ENCODE measurements around the gene MICAL1. TPM values are rescaled to one million over a fixed set of nuclear protein-coding genes. Genes with fewer than 3 reads are reported as not detected.
A peak's percentile ranks its signal among the peaks of the same experiment; 100 is the strongest.

The MICAL1 gene
- total RNA-seq, 2 experiments from 2014 or later: 20.4 to 22.9 TPM

- peaks cover 18% of the 10 kb centered on the region for H3K36me3 Mint-ChIP-seq (ENCODE audit: low read depth)
- no peaks in the 10 kb centered on the region for H3K27me3 Mint-ChIP-seq (ENCODE audit: low read depth)
- no peak for DNase-seq
- H3K4me3 Mint-ChIP-seq: peak overlapping the region; percentile 69
- peaks cover 27% of the 10 kb centered on the region for H3K4me1 Mint-ChIP-seq (ENCODE audit: low read depth)
- intact Hi-C loops (cut with micrococcal nuclease): loop anchor here (5.0 kb wide), 1 partner anchor 927 kb away; no protein-coding TSS in a partner anchor
- H3K9me3 Mint-ChIP-seq: no peaks in the 10 kb centered on the region
- CTCF ChIA-PET: no interaction called here
- H3K27ac Mint-ChIP-seq: no peak overlapping the region
Observed at GRCh38 chr6:109484122-109484521, 28.6 kb upstream of the MICAL1 start.

GRCh38 chr6:109483735-109484057 is 28.1 kb upstream of the MICAL1 start:
- H3K27ac Mint-ChIP-seq: no peak overlapping the region

GRCh38 chr6:109482905-109483734 is 27.5 kb upstream of the MICAL1 start, which contains the start of gene ZBTB24:
Gene ZBTB24 (minus strand): TSS chr6:109483219. CDS start chr6:109482026, 1,193 bp downstream.
- intact Hi-C loops (cut with micrococcal nuclease): loop anchor here (1.0 to 5.0 kb wide), 10 partner anchors 28 to 1392 kb away; partner anchors contain the start of genes AK9, AMD1, CD164 and CDC40
- Mint-ChIP-seq H3K4me1 (ENCODE audit: low read depth) (peaks cover 37% of the 10 kb centered on the region), H3K27me3 (ENCODE audit: low read depth) (no peaks in the 10 kb centered on the region), H3K4me3 (peak within 1 kb of the TSS; percentile 85), H3K9me3 (no peaks in the 10 kb centered on the region), H3K27ac (peak within 1 kb of the TSS; percentile 80), H3K36me3 (ENCODE audit: low read depth) (peaks cover 26% of the 10 kb centered on the region)
- CTCF ChIA-PET: interaction anchor here (1.0 to 1.3 kb wide), 3 partner anchors 29 to 41 kb away, joined by 3 read pairs; no protein-coding TSS in a partner anchor
- peak; percentile 88 for DNase-seq

More at GRCh38 chr6:109483735-109484057, 28.1 kb upstream of the MICAL1 start:
- H3K9me3 Mint-ChIP-seq: no peaks in the 10 kb centered on the region
- peak overlapping the region; percentile 69 for H3K4me3 Mint-ChIP-seq
- peaks cover 31% of the 10 kb centered on the region for H3K4me1 Mint-ChIP-seq (ENCODE audit: low read depth)
- H3K36me3 Mint-ChIP-seq (ENCODE audit: low read depth): peaks cover 22% of the 10 kb centered on the region
- H3K27me3 Mint-ChIP-seq (ENCODE audit: low read depth): no peaks in the 10 kb centered on the region
- CTCF ChIA-PET: no interaction called here
- intact Hi-C loops (cut with micrococcal nuclease): loop anchor here (1.0 to 5.0 kb wide), 10 partner anchors 28 to 1391 kb away; partner anchors contain the start of genes AK9, AMD1, CD164 and CDC40
- no peak for DNase-seq

DNA sequence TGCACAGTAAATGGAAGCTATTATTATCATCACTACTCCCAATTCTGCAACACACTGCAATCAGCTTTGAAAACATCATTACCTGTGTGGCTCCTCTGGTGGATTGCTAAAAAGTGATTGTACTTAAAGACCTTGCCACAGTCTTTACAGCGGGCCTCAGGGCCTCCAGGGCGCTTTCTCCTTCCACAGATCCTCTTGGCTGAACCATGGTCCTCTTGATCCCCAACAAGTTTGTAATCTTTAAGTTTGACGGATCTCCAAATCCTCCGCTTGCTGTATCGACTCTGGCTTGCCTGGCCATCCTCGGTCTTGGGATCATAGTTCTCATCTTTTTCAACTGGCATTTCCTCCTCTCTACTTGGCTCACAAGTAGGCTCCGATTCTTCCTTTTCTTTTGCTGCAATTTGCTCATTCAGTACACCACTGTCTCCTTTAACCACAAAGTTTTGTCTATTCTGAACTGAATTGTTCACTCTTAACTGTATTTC is 25.5 kb upstream of the MICAL1 start:
- Mint-ChIP-seq H3K9me3 (no peaks in the 10 kb centered on the region), H3K4me1 (ENCODE audit: low read depth) (peaks cover 56% of the 10 kb centered on the region), H3K27ac (peak overlapping the region; percentile 43), H3K4me3 (peak overlapping the region; percentile 85), H3K36me3 (ENCODE audit: low read depth) (peaks cover 35% of the 10 kb centered on the region), H3K27me3 (ENCODE audit: low read depth) (no peaks in the 10 kb centered on the region)
- DNase-seq: no peak
- CTCF ChIA-PET: no interaction called here
- intact Hi-C loops (cut with micrococcal nuclease): loop anchor here (5.0 kb wide), 1 partner anchor 924 kb away; no protein-coding TSS in a partner anchor

DNA sequence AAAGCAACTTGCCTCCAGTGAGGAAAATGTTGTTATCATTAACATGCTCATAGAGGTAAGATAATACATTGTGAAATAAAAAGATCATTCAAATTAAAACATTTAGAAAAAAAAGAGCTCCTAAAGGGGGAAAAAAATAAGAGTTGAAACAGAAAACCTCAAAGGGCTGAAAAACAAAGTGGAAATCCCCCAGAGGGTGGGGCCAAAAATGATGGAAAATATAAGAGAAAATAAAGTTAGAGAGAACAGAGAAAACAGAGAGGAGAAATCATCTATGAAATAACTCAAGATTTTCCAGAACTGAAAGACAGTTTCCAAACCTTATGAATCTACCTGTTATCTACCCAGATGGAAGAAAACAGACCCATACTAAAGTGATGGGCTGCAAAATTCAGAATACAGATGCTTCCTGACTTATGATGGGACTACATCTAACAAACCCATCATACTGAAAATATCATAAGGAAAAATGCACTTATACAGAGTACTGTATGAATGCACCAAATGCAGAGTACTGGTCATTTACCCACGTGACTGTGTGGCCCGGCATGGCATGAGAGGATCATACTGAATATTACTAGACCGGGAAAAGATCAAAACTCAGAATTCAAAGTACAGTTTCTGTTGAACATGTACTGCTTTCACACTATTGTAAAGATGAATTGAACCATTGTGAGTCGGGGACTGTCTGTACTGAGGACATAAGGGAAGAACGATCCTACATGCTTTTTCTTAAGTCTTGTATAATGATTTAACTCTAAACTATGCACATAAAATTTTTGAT is 23.5 kb upstream of the MICAL1 start:
- Mint-ChIP-seq H3K27ac (peak overlapping the region; percentile 84), H3K27me3 (ENCODE audit: low read depth) (no peaks in the 10 kb centered on the region), H3K9me3 (no peaks in the 10 kb centered on the region), H3K36me3 (ENCODE audit: low read depth) (peaks cover 44% of the 10 kb centered on the region), H3K4me1 (ENCODE audit: low read depth) (peaks cover 66% of the 10 kb centered on the region), H3K4me3 (peak overlapping the region; percentile 72)
- intact Hi-C loops (cut with micrococcal nuclease): no loop called here
- CTCF ChIA-PET: interaction anchor here (0.6 to 1.2 kb wide), 5 partner anchors 10 to 20 kb away, joined by 3 to 5 read pairs (median 3); no protein-coding TSS in a partner anchor
- DNase-seq: peak; percentile 45

GRCh38 chr6:109478222-109478805 is 22.7 kb upstream of the MICAL1 start:
- intact Hi-C loops (cut with micrococcal nuclease): no loop called here
- no peaks in the 10 kb centered on the region for H3K9me3 Mint-ChIP-seq

GRCh38 chr6:109477725-109478124 is 22.2 kb upstream of the MICAL1 start:
- peaks cover 54% of the 10 kb centered on the region for H3K36me3 Mint-ChIP-seq (ENCODE audit: low read depth)
- CTCF ChIA-PET: interaction anchor here (1.0 kb wide), 1 partner anchor 16 kb away, joined by 3 read pairs; no protein-coding TSS in a partner anchor
- peak overlapping the region; percentile 84 for H3K27ac Mint-ChIP-seq
- H3K4me1 Mint-ChIP-seq (ENCODE audit: low read depth): peaks cover 74% of the 10 kb centered on the region
- no peaks in the 10 kb centered on the region for H3K27me3 Mint-ChIP-seq (ENCODE audit: low read depth)
- peak; percentile 22 for DNase-seq
- peak overlapping the region; percentile 72 for H3K4me3 Mint-ChIP-seq
- H3K9me3 Mint-ChIP-seq: no peaks in the 10 kb centered on the region
- intact Hi-C loops (cut with micrococcal nuclease): no loop called here

More at GRCh38 chr6:109478222-109478805, 22.7 kb upstream of the MICAL1 start:
- H3K4me3 Mint-ChIP-seq: peak overlapping the region; percentile 72
- no peaks in the 10 kb centered on the region for H3K27me3 Mint-ChIP-seq (ENCODE audit: low read depth)
- peaks cover 49% of the 10 kb centered on the region for H3K36me3 Mint-ChIP-seq (ENCODE audit: low read depth)
- DNase-seq: no peak
- peaks cover 68% of the 10 kb centered on the region for H3K4me1 Mint-ChIP-seq (ENCODE audit: low read depth)
- peak overlapping the region; percentile 84 for H3K27ac Mint-ChIP-seq
- CTCF ChIA-PET: interaction anchor here (0.6 to 1.1 kb wide), 4 partner anchors 9 to 18 kb away, joined by 3 to 5 read pairs (median 4); no protein-coding TSS in a partner anchor

DNA sequence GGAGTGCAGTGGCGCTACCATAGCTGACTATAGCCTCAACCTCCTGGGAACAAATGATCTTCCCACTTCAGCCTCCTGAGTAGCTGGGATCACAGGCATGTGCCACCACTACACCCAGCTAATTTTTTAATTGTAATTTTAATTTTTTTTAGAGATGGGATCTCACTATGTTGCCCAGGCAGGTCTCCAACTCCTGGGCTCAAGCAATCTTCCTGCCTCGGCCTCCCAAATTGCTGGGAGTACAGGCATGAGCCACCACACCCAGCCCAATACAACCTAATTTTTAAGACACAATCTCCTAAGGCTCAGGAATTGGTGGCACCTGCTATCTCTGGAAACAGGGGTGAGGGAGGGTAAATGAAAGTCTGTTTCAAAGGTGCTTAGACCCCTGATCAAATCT is 21.6 kb upstream of the MICAL1 start:
- Mint-ChIP-seq H3K4me3 (peak overlapping the region; percentile 72), H3K27me3 (ENCODE audit: low read depth) (no peaks in the 10 kb centered on the region), H3K9me3 (no peaks in the 10 kb centered on the region), H3K27ac (no peak overlapping the region), H3K36me3 (ENCODE audit: low read depth) (peaks cover 59% of the 10 kb centered on the region), H3K4me1 (ENCODE audit: low read depth) (peaks cover 80% of the 10 kb centered on the region)
- intact Hi-C loops (cut with micrococcal nuclease): no loop called here
- no peak for DNase-seq
- CTCF ChIA-PET: no interaction called here

DNA sequence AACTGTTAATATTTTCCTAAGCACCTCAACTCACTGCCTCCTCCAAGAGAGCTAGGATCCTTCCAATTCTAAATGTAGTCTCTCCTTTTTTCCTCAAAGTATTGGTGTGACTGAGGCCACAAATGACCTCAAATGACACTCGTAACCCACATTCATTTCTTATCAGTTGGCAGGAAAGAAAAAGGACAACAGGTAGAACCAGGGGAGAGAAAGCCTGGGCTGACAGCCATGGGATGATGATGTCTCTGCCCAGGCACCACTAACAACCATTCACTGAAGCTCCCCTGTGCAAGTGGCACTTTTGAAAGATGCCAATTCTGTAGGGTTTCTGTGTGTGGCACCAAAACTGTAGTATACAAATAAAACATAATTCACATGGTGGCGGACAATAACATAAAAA is 20.1 kb upstream of the MICAL1 start:
- Mint-ChIP-seq H3K36me3 (ENCODE audit: low read depth) (peaks cover 58% of the 10 kb centered on the region), H3K9me3 (no peaks in the 10 kb centered on the region), H3K27ac (no peak overlapping the region), H3K4me3 (no peak overlapping the region), H3K27me3 (ENCODE audit: low read depth) (no peaks in the 10 kb centered on the region), H3K4me1 (ENCODE audit: low read depth) (peaks cover 74% of the 10 kb centered on the region)
- no peak for DNase-seq
- intact Hi-C loops (cut with micrococcal nuclease): loop anchor here (1.0 kb wide), 1 partner anchor 16 kb away; no protein-coding TSS in a partner anchor
- CTCF ChIA-PET: interaction anchor here (0.7 kb wide), 1 partner anchor 288 kb away, joined by 3 read pairs; no protein-coding TSS in a partner anchor

GRCh38 chr6:109474995-109475394 is 19.4 kb upstream of the MICAL1 start:
- Mint-ChIP-seq H3K4me3 (no peak overlapping the region), H3K27me3 (ENCODE audit: low read depth) (no peaks in the 10 kb centered on the region), H3K27ac (peak overlapping the region; percentile 78), H3K36me3 (ENCODE audit: low read depth) (peaks cover 56% of the 10 kb centered on the region), H3K9me3 (no peaks in the 10 kb centered on the region), H3K4me1 (ENCODE audit: low read depth) (peaks cover 75% of the 10 kb centered on the region)
- no peak for DNase-seq
- intact Hi-C loops (cut with micrococcal nuclease): loop anchor here (1.0 kb wide), 1 partner anchor 16 kb away; no protein-coding TSS in a partner anchor
- CTCF ChIA-PET: no interaction called here

GRCh38 chr6:109473120-109473519 is 17.5 kb upstream of the MICAL1 start:
- peaks cover 55% of the 10 kb centered on the region for H3K36me3 Mint-ChIP-seq (ENCODE audit: low read depth)
- no peak overlapping the region for H3K4me3 Mint-ChIP-seq
- intact Hi-C loops (cut with micrococcal nuclease): no loop called here
- DNase-seq: no peak
- H3K27me3 Mint-ChIP-seq (ENCODE audit: low read depth): no peaks in the 10 kb centered on the region
- H3K27ac Mint-ChIP-seq: peak overlapping the region; percentile 55
- H3K4me1 Mint-ChIP-seq (ENCODE audit: low read depth): peaks cover 68% of the 10 kb centered on the region
- no peaks in the 10 kb centered on the region for H3K9me3 Mint-ChIP-seq
- CTCF ChIA-PET: interaction anchor here (0.6 to 1.2 kb wide), 2 partner anchors 9 to 40 kb away, joined by 3 to 4 read pairs; no protein-coding TSS in a partner anchor

All from activated naive CD4-positive, alpha-beta T cell treated with anti-CD3 and anti-CD28 coated beads for 36 hours (primary cell).